ENCODE data around the gene FAM171A1.

DNA sequence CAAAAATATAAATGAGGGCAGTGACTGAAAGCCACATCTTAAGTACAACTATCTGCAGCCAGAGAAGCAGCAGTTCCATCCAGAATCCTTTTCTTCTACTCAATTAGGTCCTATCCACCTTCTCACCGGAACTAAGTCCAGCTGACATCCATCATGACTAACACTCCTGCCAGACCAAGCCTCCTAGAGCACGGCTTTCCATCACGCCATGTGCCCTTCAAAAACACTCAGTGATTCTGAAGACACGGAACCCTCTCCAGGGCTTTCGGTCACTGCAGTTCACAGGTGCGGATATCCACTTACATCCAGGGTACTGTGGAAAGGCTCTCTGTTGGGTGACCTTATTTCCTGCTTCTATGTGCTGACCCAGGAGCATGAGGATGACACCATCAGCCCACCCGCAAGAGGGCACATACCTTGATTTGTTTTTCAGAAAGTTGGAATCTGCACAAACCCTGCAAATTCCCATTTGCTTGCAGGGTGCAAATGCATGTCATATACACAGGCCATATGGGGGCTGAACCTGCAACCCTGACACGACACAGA is 64.3 kb downstream of the FAM171A1 start:
- no peak for TF ChIP-seq SMC3 (IDR thresholded peaks at IDR 0.05; ENCODE audit: low read depth, low read length)
- TF ChIP-seq, protein P1, sequence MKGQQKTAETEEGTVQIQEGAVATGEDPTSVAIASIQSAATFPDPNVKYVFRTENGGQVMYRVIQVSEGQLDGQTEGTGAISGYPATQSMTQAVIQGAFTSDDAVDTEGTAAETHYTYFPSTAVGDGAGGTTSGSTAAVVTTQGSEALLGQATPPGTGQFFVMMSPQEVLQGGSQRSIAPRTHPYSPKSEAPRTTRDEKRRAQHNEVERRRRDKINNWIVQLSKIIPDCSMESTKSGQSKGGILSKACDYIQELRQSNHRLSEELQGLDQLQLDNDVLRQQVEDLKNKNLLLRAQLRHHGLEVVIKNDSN (IDR thresholded peaks at IDR 0.05; ENCODE audit: borderline replicate concordance, low read depth), result no peak
- no peak for TF ChIP-seq CTCF (IDR thresholded peaks at IDR 0.05)
- TF ChIP-seq, protein P2, sequence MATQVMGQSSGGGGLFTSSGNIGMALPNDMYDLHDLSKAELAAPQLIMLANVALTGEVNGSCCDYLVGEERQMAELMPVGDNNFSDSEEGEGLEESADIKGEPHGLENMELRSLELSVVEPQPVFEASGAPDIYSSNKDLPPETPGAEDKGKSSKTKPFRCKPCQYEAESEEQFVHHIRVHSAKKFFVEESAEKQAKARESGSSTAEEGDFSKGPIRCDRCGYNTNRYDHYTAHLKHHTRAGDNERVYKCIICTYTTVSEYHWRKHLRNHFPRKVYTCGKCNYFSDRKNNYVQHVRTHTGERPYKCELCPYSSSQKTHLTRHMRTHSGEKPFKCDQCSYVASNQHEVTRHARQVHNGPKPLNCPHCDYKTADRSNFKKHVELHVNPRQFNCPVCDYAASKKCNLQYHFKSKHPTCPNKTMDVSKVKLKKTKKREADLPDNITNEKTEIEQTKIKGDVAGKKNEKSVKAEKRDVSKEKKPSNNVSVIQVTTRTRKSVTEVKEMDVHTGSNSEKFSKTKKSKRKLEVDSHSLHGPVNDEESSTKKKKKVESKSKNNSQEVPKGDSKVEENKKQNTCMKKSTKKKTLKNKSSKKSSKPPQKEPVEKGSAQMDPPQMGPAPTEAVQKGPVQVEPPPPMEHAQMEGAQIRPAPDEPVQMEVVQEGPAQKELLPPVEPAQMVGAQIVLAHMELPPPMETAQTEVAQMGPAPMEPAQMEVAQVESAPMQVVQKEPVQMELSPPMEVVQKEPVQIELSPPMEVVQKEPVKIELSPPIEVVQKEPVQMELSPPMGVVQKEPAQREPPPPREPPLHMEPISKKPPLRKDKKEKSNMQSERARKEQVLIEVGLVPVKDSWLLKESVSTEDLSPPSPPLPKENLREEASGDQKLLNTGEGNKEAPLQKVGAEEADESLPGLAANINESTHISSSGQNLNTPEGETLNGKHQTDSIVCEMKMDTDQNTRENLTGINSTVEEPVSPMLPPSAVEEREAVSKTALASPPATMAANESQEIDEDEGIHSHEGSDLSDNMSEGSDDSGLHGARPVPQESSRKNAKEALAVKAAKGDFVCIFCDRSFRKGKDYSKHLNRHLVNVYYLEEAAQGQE (IDR thresholded peaks at IDR 0.05; ENCODE audit: low read depth, low read length), result no peak
- TF ChIP-seq MEF2A (IDR thresholded peaks at IDR 0.05; ENCODE audit: borderline replicate concordance, low read depth), result no peak
- no peak for TF ChIP-seq RCOR1 (IDR thresholded peaks at IDR 0.05; ENCODE audit: low read length)
